IPS-20b (cell line): ENCODE data around the gene FCGR3B.
"Not testable (repeated sequence)": the region's sequence is repeated elsewhere in the genome, so short reads cannot be mapped to it uniquely, and the experiment has no call there.

Experiments used
- H3K27ac ChIP-seq: one replicate; pipeline ENCODE4 v1.5.1; 2013; ENCODE audit warnings: low read length
- H3K27me3 ChIP-seq: 2 replicates; pipeline ENCODE4 v1.6.1; 2013; ENCODE audit warnings: mild to moderate bottlenecking, low read length, inconsistent platforms; ENCODE audit not compliant: insufficient read depth
- H3K36me3 ChIP-seq: 2 replicates; pipeline ENCODE4 v1.6.1; 2013; ENCODE audit warnings: low read depth, mild to moderate bottlenecking, inconsistent platforms, low read length, moderate library complexity; ENCODE audit not compliant: insufficient read depth
- H3K4me1 ChIP-seq: 2 replicates; pipeline ENCODE4 v1.6.1; 2013; ENCODE audit warnings: mild to moderate bottlenecking, control low read depth, inconsistent platforms, low read length, moderate library complexity; ENCODE audit not compliant: insufficient read depth
- H3K4me3 ChIP-seq: 2 replicates; pipeline ENCODE4 v1.5.1; 2013; ENCODE audit warnings: mild to moderate bottlenecking, low read length, inconsistent platforms
- H3K9ac ChIP-seq: 2 replicates; pipeline ENCODE4 v1.6.1; 2013; ENCODE audit warnings: low read depth, mild to moderate bottlenecking, inconsistent platforms, low read length, moderate library complexity
- H3K9me3 ChIP-seq: 2 replicates; pipeline ENCODE4 v1.6.1; 2013; ENCODE audit warnings: mild to moderate bottlenecking, low read depth, low read length, inconsistent platforms; ENCODE audit not compliant: insufficient read depth

Gene FCGR3B

DNA sequence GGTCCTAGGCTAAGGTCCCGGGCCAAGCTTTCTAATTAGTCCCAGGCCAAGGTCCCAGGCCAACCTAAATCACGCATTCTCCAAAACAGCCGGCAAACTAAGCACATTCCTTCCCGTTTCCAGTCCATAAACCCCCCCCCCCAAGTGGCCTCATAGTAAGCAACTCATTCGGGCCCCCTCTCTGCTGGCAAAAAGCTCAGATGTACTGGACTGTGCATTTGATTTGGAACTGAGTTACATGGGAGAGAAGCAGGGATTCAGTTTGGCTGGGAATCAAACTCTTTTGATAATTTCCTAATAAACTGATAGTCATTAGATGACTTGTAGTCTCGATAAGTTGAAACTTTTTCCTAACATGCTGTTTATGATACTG is 17.8 kb downstream of the FCGR3B start:
- H3K4me1 ChIP-seq, H3K27me3 ChIP-seq, H3K36me3 ChIP-seq, H3K9me3 ChIP-seq, H3K27ac ChIP-seq: not testable (repeated sequence)
- Histone ChIP-seq H3K9ac (peak overlapping the region; percentile 74; the same call in 1 of the 2 replicates), H3K4me3 (peak overlapping the region; percentile 86; the same call in 1 of the 2 replicates)

DNA sequence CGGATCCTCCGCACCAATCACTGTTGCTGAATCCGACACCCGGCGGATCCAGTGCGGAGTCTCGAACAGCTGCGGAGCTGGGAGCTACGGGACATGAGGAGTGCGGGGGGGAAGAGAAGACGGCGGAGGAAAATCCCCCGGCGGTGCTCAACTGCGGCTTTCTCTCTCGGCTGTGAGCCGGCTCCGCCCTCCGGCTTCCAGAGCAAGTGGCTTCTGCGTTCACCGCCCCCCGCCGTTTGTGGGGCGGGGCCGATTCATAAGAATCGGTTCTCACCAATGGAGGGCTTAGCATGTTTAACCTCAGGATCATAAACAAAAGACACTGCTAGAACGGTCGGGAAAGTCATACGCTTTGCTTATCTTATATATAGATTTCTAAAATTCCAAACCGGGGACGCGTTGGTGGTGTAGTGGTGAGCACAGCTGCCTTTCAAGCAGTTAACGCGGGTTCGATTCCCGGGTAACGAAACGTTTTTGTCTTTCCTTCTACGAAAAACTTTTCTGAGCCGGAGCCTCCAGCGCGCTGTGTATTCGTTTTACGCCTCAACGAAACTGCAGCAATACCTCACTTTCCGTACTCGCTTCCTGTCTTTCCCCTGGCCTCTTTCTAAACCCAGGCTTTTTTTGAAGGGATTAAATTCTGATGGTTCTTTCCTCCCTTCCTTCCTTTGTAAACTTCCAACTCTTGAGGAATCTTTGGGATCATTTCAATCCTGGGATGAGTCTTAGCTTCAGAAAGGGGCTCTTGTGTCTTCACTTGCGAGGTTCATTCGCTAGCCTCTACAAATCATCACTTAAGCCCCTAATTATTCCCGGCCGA is 18.4 kb downstream of the FCGR3B start:
- H3K4me1 ChIP-seq: not testable (repeated sequence)
- H3K9ac ChIP-seq: peak overlapping the region; percentile 74; the same call in 1 of the 2 replicates

DNA sequence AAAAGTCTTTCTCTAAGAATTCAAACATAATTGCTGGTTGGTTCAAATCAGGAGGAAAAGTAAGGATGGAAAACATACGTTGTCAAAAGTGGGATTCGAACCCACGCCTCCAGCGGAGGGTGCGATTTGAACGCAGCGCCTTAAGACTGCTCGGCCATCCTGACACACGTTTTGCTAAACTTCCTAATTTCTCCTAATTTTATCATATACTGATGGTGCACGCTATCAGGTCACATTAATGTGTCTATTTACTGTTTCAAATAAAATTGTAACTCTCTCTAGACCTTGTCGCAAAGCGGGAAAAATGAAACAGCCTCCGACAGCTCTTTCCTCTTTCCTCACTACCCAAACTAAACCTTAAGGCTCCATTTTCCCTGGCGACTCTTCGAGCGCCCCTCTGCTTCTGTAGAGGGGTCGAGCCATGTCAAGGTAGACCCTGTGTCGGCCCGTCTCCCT is 19.1 kb downstream of the FCGR3B start:
- H3K4me1 ChIP-seq, H3K27ac ChIP-seq, H3K9me3 ChIP-seq, H3K36me3 ChIP-seq, H3K27me3 ChIP-seq: not testable (repeated sequence)
- Histone ChIP-seq H3K9ac (peak overlapping the region; percentile 74; the same call in 1 of the 2 replicates), H3K4me3 (peak overlapping the region; percentile 86)

More for the DNA sequence above, 18.4 kb downstream of the FCGR3B start:
- not testable (repeated sequence) for H3K27me3 ChIP-seq, H3K27ac ChIP-seq, H3K9me3 ChIP-seq, H3K36me3 ChIP-seq
- H3K4me3 ChIP-seq: peak overlapping the region; percentile 86

DNA sequence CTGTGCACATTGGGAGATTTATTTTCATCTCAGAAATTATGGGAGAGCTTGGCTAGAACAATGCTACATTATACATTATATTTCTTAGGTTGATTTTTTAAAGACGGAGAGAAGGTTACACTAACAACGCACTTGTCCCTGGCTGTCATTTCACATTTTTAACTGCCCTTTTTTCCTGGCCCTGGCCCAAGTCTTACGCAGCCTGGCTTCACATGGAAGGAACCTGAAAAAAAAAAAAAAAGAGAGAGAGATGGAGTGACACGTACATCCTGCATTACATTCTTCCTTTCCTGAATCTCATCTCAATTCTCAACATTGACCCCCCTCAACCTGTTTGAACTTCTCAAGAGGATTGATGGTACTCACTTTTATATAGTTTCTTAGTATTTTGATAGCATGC is 20.8 kb downstream of the FCGR3B start:
- not testable (repeated sequence) for H3K27me3 ChIP-seq, H3K4me3 ChIP-seq, H3K27ac ChIP-seq, H3K9ac ChIP-seq, H3K36me3 ChIP-seq, H3K9me3 ChIP-seq, H3K4me1 ChIP-seq

DNA sequence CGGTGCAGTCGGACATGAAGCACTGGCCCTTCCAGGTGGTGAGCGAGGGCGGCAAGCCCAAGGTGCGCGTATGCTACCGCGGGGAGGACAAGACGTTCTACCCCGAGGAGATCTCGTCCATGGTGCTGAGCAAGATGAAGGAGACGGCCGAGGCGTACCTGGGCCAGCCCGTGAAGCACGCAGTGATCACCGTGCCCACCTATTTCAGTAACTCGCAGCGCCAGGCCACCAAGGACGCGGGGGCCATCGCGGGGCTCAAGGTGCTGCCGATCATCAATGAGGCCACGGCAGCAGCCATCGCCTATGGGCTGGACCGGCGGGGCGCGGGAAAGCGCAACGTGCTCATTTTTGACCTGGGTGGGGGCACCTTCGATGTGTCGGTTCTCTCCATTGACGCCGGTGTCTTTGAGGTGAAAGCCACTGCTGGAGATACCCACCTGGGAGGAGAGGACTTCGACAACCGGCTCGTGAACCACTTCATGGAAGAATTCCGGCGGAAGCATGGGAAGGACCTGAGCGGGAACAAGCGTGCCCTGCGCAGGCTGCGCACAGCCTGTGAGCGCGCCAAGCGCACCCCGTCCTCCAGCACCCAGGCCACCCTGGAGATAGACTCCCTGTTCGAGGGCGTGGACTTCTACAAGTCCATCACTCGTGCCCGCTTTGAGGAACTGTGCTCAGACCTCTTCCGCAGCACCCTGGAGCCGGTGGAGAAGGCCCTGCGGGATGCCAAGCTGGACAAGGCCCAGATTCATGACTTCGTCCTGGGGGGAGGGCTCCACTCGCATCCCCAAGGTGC is 24.2 kb downstream of the FCGR3B start:
- not testable (repeated sequence) for H3K4me3 ChIP-seq, H3K4me1 ChIP-seq

DNA sequence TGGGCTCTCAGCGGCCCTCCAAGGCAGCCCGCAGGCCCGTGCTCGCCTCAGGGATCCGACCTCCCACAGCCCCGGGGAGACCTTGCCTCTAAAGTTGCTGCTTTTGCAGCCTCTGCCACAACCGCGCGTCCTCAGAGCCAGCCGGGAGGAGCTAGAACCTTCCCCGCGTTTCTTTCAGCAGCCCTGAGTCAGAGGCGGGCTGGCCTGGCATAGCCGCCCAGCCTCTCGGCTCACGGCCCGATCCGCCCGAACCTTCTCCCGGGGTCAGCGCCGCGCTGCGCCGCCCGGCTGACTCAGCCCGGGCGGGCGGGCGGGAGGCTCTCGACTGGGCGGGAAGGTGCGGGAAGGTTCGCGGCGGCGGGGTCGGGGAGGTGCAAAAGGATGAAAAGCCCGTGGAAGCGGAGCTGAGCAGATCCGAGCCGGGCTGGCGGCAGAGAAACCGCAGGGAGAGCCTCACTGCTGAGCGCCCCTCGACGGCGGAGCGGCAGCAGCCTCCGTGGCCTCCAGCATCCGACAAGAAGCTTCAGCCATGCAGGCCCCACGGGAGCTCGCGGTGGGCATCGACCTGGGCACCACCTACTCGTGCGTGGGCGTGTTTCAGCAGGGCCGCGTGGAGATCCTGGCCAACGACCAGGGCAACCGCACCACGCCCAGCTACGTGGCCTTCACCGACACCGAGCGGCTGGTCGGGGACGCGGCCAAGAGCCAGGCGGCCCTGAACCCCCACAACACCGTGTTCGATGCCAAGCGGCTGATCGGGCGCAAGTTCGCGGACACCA is 25.0 kb downstream of the FCGR3B start:
- H3K4me3 ChIP-seq, H3K27me3 ChIP-seq: not testable (repeated sequence)

More for the DNA sequence above, 24.2 kb downstream of the FCGR3B start:
- not testable (repeated sequence) for H3K36me3 ChIP-seq, H3K27me3 ChIP-seq, H3K9ac ChIP-seq, H3K27ac ChIP-seq, H3K9me3 ChIP-seq

DNA sequence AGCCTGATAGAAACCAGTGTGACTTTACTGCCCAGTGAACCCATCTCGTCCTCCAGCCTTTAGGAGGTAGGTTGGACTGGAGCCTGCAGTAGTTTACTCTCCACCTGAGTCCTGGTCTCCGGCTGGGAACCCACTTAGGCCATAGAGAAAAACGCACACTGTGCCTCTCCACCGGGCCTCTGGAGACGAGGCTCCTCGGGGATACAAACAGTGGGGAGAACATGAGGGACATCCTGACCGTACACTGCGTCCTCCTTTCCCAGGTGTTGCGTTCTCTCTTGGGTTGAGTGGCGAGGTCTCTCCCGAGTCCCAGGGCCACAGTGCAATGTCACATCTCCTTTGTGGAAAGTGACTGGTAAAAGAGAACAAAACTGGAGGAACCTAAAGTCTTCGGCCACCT is 26.0 kb downstream of the FCGR3B start:
- H3K9me3 ChIP-seq, H3K4me3 ChIP-seq, H3K27me3 ChIP-seq, H3K4me1 ChIP-seq, H3K27ac ChIP-seq, H3K9ac ChIP-seq, H3K36me3 ChIP-seq: not testable (repeated sequence)

More for the DNA sequence above, 25.0 kb downstream of the FCGR3B start:
- H3K9me3 ChIP-seq, H3K36me3 ChIP-seq, H3K4me1 ChIP-seq, H3K27ac ChIP-seq, H3K9ac ChIP-seq: not testable (repeated sequence)

DNA sequence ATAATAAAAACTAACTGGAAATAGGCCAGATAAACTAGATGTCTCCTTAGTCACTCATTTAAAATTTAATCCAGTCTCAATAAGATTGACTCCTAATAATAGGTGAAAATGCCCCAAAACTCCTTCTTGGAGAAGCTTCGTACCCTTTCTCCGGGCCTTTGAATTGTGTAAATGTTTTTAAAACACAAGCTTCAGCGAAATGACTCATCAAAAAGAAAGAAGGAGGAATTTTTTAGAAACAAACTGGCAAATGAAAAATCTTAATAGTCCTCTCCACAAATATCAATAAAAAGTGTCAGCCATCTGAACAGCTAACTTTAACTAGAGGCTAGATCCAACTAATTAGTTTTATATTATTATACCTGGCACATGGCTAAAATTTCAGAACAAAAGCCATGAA is 33.9 kb downstream of the FCGR3B start:
- not testable (repeated sequence) for H3K9ac ChIP-seq, H3K4me3 ChIP-seq, H3K36me3 ChIP-seq, H3K9me3 ChIP-seq, H3K27me3 ChIP-seq, H3K4me1 ChIP-seq, H3K27ac ChIP-seq

DNA sequence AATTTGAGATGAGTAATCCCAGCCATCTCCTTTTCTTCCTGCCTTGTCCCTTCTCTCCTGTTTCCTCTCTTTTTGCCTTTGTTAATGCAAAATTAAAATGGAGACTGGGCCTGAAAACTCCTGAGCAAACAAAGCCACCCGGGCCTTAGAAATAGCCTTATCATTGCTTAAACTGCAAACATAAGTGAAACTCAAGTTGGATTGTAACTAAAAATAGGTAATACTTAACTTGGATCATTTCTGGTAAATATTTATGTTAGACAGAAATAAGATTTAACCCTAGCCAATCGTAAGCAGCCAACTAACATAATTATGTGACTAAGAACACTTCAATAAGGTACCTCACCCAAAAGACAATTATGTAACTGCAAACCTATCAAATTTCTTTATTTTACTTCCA is 35.4 kb downstream of the FCGR3B start:
- not testable (repeated sequence) for H3K4me1 ChIP-seq, H3K9me3 ChIP-seq, H3K36me3 ChIP-seq, H3K27me3 ChIP-seq, H3K4me3 ChIP-seq, H3K27ac ChIP-seq, H3K9ac ChIP-seq

DNA sequence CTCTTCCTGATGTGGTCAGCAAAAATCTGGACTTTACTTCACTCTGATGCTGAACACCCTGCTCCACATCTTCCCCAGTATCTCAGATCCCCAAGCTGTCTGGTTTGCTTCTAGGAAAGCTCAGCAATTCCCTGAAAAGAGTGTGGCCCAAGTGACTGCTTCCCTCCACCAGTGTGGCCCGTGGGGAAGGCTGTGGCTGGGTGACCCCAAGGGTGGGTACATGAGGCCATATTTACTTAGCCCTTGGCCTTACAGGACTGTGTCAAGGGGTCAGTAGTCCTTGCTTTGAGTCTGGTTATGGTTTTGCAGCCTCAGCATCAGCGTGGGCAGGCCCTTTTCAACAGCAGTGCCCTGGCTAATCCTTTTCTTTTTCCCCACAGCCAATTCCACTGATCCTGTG is 35.8 kb downstream of the FCGR3B start:
- H3K4me1 ChIP-seq, H3K27ac ChIP-seq, H3K36me3 ChIP-seq, H3K9ac ChIP-seq, H3K9me3 ChIP-seq, H3K4me3 ChIP-seq, H3K27me3 ChIP-seq: not testable (repeated sequence)

DNA sequence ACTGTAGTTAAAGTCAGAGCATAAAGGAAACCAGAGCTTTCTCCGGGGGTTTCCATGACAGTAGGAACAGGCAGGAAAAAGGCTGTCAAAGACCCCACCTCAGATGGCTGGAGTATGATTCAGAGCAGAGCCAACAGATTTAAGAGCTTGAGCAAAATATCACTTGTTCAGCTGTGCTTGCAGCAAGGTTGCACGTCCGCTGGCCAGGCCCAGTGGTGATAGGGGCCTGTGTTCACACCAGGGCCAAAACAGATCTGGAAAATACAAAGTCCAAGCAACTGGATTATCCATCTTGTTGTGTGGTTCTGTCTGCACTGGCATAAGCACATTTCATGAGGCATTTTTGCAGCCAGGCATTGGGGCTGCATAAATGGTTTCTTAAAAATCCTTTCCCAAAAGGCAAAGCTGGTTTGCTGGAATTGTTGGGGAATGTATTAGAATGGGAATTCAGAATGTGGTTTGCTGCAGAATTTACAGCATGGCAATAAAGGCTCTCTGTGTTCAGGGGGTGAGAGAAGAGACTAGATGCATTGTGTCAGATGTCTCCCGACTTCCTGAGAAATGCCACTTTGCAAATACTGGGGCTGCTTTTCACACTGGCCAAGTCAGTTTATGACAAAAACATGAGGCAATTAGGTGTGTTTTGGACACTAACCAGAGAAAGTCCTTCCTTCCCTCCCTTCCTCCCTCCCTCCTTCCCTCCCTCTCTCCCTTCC is 36.5 kb downstream of the FCGR3B start:
- not testable (repeated sequence) for H3K27ac ChIP-seq, H3K36me3 ChIP-seq, H3K4me3 ChIP-seq, H3K9me3 ChIP-seq, H3K27me3 ChIP-seq, H3K9ac ChIP-seq, H3K4me1 ChIP-seq
